ENCODE measurements around the gene SMC6.

SMC6 gene

GRCh38 chr2:17710547-17711248 is 42.9 kb downstream of the SMC6 start:
- DNase-seq: no peak

GRCh38 chr2:17709897-17710296 is 43.7 kb downstream of the SMC6 start:
- DNase-seq: no peak

GRCh38 chr2:17708501-17708900 is 45.1 kb downstream of the SMC6 start:
- no peak for DNase-seq

GRCh38 chr2:17706845-17707244 is 46.8 kb downstream of the SMC6 start:
- DNase-seq: no peak

GRCh38 chr2:17690776-17691175 is 62.8 kb downstream of the SMC6 start:
- no peak for DNase-seq

- no peak for DNase-seq
Observed at GRCh38 chr2:17689010-17689409, 64.6 kb downstream of the SMC6 start.

- no peak for DNase-seq
Observed at GRCh38 chr2:17688600-17688999, 65.0 kb downstream of the SMC6 start.

GRCh38 chr2:17683981-17684380 is 69.6 kb downstream of the SMC6 start:
- DNase-seq: no peak

- no peak for DNase-seq
Observed at GRCh38 chr2:17682098-17682857, 71.3 kb downstream of the SMC6 start.

GRCh38 chr2:17680119-17680518 is 73.5 kb downstream of the SMC6 start:
- DNase-seq: no peak

- no peak for DNase-seq
Observed at GRCh38 chr2:17674817-17675216, 78.8 kb downstream of the SMC6 start.

GRCh38 chr2:17672583-17673317 is 80.9 kb downstream of the SMC6 start:
- DNase-seq: no peak

GRCh38 chr2:17667898-17668297 is 85.7 kb downstream of the SMC6 start:
- no peak for DNase-seq

GRCh38 chr2:17664534-17664933 is 89.1 kb downstream of the SMC6 start:
- no peak for DNase-seq

- no peak for DNase-seq
Observed at GRCh38 chr2:17662723-17663122, 90.9 kb downstream of the SMC6 start.

GRCh38 chr2:17661460-17661859 is 92.2 kb downstream of the SMC6 start:
- no peak for DNase-seq

GRCh38 chr2:17660219-17660618 is 93.4 kb downstream of the SMC6 start:
- DNase-seq: no peak

GRCh38 chr2:17658251-17658843 is 95.3 kb downstream of the SMC6 start:
- no peak for DNase-seq

GRCh38 chr2:17657759-17658158 is 95.9 kb downstream of the SMC6 start:
- no peak for DNase-seq

- no peak for DNase-seq
Observed at GRCh38 chr2:17652681-17653394, 100.8 kb downstream of the SMC6 start.

- no peak for DNase-seq
Observed at GRCh38 chr2:17649026-17649425, 104.6 kb downstream of the SMC6 start.

- no peak for DNase-seq
Observed at GRCh38 chr2:17648581-17648980, 105.0 kb downstream of the SMC6 start.
